Small intestine (tissue), 7 donors: Measurements from ENCODE around the gene SMAD3. TPM values are rescaled to one million over a fixed set of nuclear protein-coding genes. Genes with fewer than 3 reads are reported as not detected.

Experiments used
- DNase-seq, 2 donors: peaks; one replicate each; pipeline versions ENCODE4 v3.0.0 to v3.0.0-alpha.2; 2013
- FAIRE-seq: peaks from 2 replicates; lab custom pipeline; 2012; peaks lifted over from hg19 to GRCh38; lab: Jason Lieb, UNC
- H3K27ac ChIP-seq, 3 donors: one replicate each; pipeline ENCODE4 v1.5.1; 2013; ENCODE audit warnings: low read length in 2 of 3, mild to moderate bottlenecking in 2 of 3, control low read depth in 1 of 3, inconsistent platforms in 1 of 3, low read depth in 1 of 3, moderate library complexity in 1 of 3
- H3K27me3 ChIP-seq, 3 donors: one replicate each; pipeline ENCODE4 v1.6.1; 2013; ENCODE audit warnings: low read length in 3 of 3, inconsistent platforms in 1 of 3; ENCODE audit not compliant: control insufficient read depth in 3 of 3, insufficient read depth in 3 of 3
- H3K36me3 ChIP-seq, 3 donors: one replicate each; pipeline ENCODE4 v1.6.1; 2013; ENCODE audit warnings: low read length in 3 of 3, inconsistent platforms in 1 of 3, low read depth in 1 of 3, mild to moderate bottlenecking in 1 of 3, moderate library complexity in 1 of 3; ENCODE audit not compliant: control insufficient read depth in 3 of 3, insufficient read depth in 2 of 3
- H3K4me1 ChIP-seq, 3 donors: one replicate each; pipeline ENCODE4 v1.6.1; 2013; ENCODE audit warnings: low read length in 2 of 3, inconsistent platforms in 1 of 3, low read depth in 1 of 3, mild to moderate bottlenecking in 1 of 3, moderate library complexity in 1 of 3; ENCODE audit not compliant: control insufficient read depth in 3 of 3, insufficient read depth in 2 of 3
- H3K4me3 ChIP-seq, 3 donors: one replicate each; pipeline ENCODE4 v1.5.1; 2013; ENCODE audit warnings: low read length in 3 of 3, control low read depth in 1 of 3, inconsistent platforms in 1 of 3, low read depth in 1 of 3, mild to moderate bottlenecking in 1 of 3, moderate library complexity in 1 of 3
- H3K9me3 ChIP-seq, 2 donors: one replicate each; pipeline ENCODE4 v1.6.1; 2013; ENCODE audit warnings: low read depth in 1 of 2, low read length in 1 of 2; ENCODE audit not compliant: control insufficient read depth in 2 of 2, insufficient read depth in 1 of 2
- WGBS, 3 donors: extraction: QIAGEN DNeasy Blood & Tissue Kit; methylation state at CpG; one replicate each; pipeline ENCODE4 v1.1.7; 2013; 5-methylcytosine and 5-hydroxymethylcytosine counted together
- polyA plus RNA-seq, 4 donors: library from polyadenylated mRNA; stranded (reverse) in 3 of 4; unstranded in 1 of 4; fragments of 200-250 nt in 3 of 4; fragments of 120-200 nt in 1 of 4; gene quantifications; one replicate each; pipeline versions ENCODE4 v1.2.1 to v1.2.3, GENCODE V29; 2013
- donor health status: healthy with polysubstance abuse.
- donor health status: control.
- donor health status: control.
- donor health status: Bipolar disorder and iron deficiency.
- donor health status: healthy.

The SMAD3 gene
- polyA plus RNA-seq, 4 donors = 11.6 to 33.2 (median 14.6) TPM

DNA sequence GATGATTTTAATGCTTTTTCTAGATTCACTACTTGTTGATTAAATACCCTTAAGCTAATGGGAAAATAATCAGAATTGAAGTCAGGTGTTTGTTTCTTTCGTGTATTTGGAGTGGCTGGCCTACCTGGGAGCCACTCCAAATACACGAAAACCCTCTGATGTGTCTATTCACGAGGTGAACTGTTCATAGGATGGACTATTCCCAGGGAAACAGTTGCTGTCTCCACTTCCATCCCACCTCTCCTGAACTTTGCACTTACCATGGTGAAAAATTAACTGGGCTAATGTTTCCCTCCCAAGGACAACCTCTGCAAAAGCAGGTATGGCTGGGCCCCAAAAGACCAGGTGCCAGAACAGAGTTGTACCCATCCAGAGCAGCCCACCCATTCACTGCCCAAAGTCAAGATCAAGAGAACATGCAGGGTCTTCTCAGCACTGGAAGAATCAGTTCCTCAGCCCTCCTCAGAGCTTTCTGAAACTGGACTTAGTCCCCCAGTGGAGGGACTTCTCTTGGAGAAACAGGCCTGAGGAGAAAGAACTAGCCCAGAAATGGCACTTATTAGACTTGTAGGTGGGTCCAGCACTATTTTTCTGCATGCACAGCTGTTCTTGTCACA lies 2.9 kb upstream of the SMAD3 start:
- peak overlapping the region; percentile 88 to 97 (median 93) for H3K27ac ChIP-seq
- 17 to 61% (median 23%) methylated on average over 3 of the region's 3 CpGs for WGBS, 3 donors
- peaks cover 8 to 64% (median 9%) of the 10 kb centered on the region in 3 donors for H3K4me1 ChIP-seq
- no peaks in the 10 kb centered on the region for H3K9me3 ChIP-seq
- no peak overlapping the region for H3K4me3 ChIP-seq
- DNase-seq (peak; percentile 88 to 90), FAIRE-seq (no peak)
- H3K36me3 ChIP-seq = peaks cover 0 to 6% (median 0%) of the 10 kb centered on the region in 3 donors
- no peaks in the 10 kb centered on the region for H3K27me3 ChIP-seq

DNA sequence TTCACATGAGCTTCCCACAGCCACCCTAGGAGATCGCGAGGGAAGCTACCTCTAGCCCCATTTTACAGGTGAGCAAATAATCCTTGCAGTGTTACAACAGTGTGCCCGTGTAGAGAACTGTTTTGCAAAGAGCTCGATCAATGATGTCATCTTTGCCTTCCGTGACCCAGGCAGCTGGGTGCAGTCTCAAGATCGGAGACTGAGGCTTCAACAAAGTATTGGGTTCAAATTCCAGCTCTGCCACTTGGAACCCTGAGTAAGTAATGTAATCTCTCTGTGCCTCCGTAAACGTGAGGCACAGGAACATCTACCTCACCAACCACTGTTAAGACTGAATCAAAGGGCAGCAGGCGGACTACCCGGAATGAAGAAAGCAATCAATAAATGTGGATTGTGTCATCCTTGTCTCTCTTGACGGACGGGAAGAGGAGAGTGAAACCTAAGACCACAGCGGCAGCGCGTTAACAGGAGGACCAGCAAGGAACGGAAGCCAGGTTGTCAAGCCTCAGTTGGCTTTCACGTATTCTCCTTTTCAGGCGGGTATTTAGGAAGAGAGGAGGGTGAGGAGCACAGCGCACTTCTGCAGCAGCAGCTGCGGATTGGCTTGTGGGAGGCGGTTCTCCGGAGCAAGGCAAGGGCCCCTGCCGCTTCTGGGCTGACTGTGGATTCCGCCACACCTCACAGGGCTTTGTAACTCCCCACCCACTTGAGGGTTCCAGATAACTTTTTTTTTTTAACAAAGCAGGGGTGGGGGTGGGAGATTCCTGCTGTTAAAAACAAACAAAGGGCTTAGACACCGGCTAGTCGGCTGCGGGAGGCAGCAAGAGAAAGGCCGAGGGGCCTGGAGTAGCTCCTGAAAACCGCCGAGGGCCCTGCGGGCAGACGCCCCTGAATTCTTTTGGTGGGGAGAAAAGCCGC lies 1.5 kb upstream of the SMAD3 start:
- FAIRE-seq = no peak
- Histone ChIP-seq H3K36me3 (peaks cover 0 to 6% (median 0%) of the 10 kb centered on the region in 3 donors), H3K27me3 (no peaks in the 10 kb centered on the region), H3K4me3 (peak overlapping the region in 2 of 3 donors; percentile 56 to 94), H3K9me3 (no peaks in the 10 kb centered on the region), H3K4me1 (peaks cover 12 to 69% (median 16%) of the 10 kb centered on the region in 3 donors), H3K27ac (peak overlapping the region; percentile 93 to 97 (median 95))
- 15 to 42% (median 35%) methylated on average over 33 of the region's 33 CpGs for WGBS, 3 donors
- DNase-seq = peak; percentile 93 to 98

DNA sequence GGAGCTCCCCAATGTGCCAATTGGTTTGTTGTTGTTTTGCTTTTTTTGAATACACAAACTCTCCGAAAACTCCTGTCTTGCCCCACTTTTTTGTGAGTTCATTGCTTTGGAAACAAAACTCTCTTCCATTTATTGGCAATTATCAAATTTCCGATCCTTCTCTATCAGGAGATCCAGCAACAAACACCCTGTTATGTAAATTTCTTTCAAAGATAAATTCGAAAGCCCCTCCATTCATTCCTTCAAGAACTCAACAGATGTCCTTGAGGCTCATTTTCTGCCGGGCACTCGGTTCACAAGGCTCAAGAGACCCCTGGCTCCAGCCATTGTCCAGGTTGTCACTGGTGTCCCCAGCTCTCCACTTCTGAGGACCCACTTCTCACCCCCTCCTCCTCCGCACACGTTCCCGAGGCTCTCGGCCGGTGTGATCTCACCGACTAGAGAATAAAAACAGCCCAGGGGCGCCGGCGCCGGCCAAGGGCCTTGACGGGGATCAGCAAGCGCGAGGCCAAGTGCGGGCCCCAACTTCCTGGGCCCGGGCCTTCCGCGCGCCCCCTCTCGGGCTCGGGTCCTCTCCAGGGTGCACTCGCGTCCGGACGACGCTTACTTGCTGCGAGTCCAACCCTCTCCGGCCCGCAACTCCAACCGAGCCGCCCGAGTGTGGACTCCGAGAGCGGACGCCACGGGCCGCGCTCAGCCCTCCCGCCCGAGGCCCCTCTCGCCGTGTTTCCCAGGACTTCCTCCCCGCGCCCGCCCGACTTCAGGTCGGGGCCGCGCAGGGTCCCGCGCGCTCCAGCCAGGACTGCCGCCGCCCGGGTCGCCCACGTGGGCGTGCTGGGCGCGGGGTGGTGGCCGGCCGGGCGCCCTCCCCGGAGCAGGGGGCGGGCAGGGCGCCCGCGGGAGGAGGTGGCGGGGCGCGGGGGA lies 533 bp upstream of the SMAD3 start:
- 2 to 3% (median 2%) methylated on average over 50 to 75 of the region's 75 CpGs for WGBS, 3 donors
- H3K9me3 ChIP-seq = no peaks in the 10 kb centered on the region
- peak overlapping the region; percentile 93 to 97 (median 95) for H3K27ac ChIP-seq
- peaks cover 8 to 67% (median 20%) of the 10 kb centered on the region in 3 donors for H3K4me1 ChIP-seq
- H3K27me3 ChIP-seq = no peaks in the 10 kb centered on the region
- peak overlapping the region; percentile 56 to 94 (median 56) for H3K4me3 ChIP-seq
- FAIRE-seq (no peak), DNase-seq (peak in 1 of 2 donors; percentile 58)
- H3K36me3 ChIP-seq = peaks cover 0 to 6% (median 0%) of the 10 kb centered on the region in 3 donors

DNA sequence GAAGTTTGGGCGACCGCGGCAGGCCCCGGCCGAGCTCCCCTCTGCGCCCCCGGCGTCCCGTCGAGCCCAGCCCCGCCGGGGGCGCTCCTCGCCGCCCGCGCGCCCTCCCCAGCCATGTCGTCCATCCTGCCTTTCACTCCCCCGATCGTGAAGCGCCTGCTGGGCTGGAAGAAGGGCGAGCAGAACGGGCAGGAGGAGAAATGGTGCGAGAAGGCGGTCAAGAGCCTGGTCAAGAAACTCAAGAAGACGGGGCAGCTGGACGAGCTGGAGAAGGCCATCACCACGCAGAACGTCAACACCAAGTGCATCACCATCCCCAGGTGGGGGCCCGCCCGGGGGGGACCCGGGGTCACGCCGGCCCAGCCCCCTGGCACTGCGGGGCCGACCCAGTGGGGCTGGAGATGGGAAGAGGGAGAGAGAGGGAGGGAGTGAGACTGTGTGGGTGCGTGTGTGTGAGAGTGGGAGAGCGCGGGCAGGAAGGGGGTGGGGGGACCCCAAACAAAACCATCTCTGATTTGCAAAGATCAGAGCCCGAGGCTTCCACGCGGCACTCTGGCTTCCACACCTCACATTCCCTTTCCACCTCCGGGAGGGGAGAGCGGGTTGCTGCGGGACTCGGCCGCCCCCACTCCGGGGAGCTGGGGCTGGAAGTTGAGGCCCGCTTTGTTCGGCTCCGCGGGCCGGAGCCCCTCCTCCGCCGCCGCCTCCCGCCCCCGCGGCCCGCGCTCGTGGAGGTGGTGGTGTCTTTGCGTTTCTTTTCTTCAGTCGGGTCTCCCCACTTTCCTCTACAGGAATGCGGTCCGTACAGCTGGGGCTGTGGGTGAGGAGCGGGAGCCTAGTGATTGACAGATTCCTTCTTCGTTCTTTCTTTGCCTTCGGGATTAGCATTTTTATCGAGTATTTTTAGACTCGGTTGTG lies 898 bp downstream of the SMAD3 start:
- peaks cover 0 to 14% (median 2%) of the 10 kb centered on the region in 3 donors for H3K36me3 ChIP-seq
- H3K27me3 ChIP-seq = no peaks in the 10 kb centered on the region
- FAIRE-seq (no peak), DNase-seq (peak in 1 of 2 donors; percentile 68)
- WGBS, 3 donors = 0 to 1% (median 1%) methylated on average over 66 to 72 of the region's 72 CpGs
- H3K9me3 ChIP-seq = no peaks in the 10 kb centered on the region
- peaks cover 6 to 65% (median 23%) of the 10 kb centered on the region in 3 donors for H3K4me1 ChIP-seq
- peak overlapping the region; percentile 89 to 94 (median 91) for H3K27ac ChIP-seq
- H3K4me3 ChIP-seq = peak overlapping the region; percentile 79 to 94 (median 85)

DNA sequence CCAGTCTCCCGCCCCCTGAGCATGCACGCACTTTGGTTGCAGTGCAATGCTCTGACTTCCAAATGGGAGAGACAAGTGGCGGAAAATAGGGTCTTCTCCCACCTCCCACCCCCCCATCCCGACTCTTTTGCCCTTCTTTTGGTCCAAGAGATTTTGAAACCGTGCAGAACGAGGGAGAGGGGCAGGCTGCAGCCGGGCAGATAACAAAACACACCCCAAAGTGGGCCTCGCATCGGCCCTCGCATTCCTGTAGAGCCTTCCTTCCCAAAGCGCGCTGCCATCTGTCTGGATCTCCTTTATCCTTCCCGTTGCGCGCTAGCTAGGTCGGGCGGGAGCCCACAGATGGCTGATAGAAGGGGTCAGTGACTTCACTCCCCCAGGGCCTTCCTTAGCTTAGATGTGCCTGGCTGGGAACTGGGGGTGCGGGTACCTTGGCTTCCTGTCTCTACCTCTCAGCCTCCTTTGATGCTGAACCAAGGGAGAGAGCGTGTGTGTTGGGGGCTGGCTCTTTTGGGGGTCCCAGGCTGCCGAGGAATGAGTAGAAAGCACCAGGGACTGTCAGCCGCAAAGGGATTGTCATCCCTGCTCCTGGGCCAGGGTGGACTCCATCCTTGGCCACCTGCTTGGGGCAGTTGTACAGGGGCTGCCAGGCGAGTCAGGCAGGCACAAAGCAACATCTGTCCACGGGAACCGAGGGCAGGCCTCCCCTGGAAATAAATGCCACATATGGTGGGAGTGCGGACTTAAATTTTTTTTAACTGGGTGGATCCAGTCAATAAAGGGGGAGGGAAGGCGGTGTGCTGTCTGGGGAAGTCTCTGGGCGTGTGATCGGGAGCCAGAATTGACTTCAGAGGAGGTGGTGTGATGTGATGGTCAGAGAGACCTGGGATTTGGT lies 1.8 kb downstream of the SMAD3 start:
- Histone ChIP-seq H3K4me3 (peak overlapping the region; percentile 79 to 94 (median 85)), H3K27ac (peak overlapping the region; percentile 74 to 94 (median 89)), H3K36me3 (peaks cover 0 to 17% (median 2%) of the 10 kb centered on the region in 3 donors), H3K4me1 (peaks cover 6 to 59% (median 23%) of the 10 kb centered on the region in 3 donors), H3K9me3 (no peaks in the 10 kb centered on the region), H3K27me3 (no peaks in the 10 kb centered on the region)
- DNase-seq = peak in 1 of 2 donors; percentile 54
- no peak for FAIRE-seq
- 3 to 15% (median 15%) methylated on average over 28 of the region's 28 CpGs for WGBS, 3 donors

DNA sequence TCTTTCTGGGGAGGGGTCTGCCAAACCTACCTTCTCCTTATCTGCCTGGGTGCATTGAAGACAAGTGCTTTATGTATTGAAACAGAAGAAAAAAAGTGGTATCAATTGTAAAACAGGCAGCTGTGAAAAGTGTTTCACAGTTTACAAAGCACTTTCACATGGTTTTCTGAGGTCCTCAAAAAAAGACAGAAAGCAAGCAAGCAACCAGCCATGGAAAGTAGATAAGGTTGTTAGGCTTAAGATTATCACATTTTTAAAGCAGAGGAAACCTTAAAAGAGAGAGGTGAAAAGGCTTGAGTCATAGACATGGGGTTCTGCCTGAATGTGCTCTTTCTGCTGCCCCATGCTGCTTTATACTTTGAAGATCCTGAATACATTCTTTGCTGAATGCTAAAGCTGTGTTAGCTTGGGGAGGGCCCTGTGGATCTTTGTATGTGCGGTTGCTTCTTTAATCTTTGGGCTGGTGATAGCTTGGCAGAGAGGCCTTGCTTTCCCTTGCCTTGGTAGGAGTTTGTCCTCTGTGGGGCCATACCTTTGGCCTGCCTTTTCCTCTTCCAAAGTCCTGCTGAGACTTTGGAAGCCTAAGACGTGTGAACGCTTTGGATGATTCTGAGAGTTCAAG lies 2.6 kb downstream of the SMAD3 start:
- Histone ChIP-seq H3K27me3 (no peaks in the 10 kb centered on the region), H3K36me3 (peaks cover 0 to 20% (median 2%) of the 10 kb centered on the region in 3 donors), H3K27ac (peak overlapping the region; percentile 74 to 94 (median 89)), H3K9me3 (no peaks in the 10 kb centered on the region), H3K4me1 (peaks cover 6 to 51% (median 21%) of the 10 kb centered on the region in 3 donors), H3K4me3 (peak overlapping the region; percentile 79 to 94 (median 85))
- DNase-seq = peak; percentile 79 to 86
- no peak for FAIRE-seq
- 7 to 33% (median 29%) methylated on average over 3 of the region's 3 CpGs for WGBS, 3 donors
